ENCODE measurements around the gene PSMB3. TPM values are rescaled to one million over a fixed set of nuclear protein-coding genes. Genes with fewer than 3 reads are reported as not detected.

The PSMB3 gene
- polyA plus RNA-seq, 1 experiment: 234 TPM

- TF ChIP-seq, protein P1, sequence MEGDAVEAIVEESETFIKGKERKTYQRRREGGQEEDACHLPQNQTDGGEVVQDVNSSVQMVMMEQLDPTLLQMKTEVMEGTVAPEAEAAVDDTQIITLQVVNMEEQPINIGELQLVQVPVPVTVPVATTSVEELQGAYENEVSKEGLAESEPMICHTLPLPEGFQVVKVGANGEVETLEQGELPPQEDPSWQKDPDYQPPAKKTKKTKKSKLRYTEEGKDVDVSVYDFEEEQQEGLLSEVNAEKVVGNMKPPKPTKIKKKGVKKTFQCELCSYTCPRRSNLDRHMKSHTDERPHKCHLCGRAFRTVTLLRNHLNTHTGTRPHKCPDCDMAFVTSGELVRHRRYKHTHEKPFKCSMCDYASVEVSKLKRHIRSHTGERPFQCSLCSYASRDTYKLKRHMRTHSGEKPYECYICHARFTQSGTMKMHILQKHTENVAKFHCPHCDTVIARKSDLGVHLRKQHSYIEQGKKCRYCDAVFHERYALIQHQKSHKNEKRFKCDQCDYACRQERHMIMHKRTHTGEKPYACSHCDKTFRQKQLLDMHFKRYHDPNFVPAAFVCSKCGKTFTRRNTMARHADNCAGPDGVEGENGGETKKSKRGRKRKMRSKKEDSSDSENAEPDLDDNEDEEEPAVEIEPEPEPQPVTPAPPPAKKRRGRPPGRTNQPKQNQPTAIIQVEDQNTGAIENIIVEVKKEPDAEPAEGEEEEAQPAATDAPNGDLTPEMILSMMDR (IDR thresholded peaks at IDR 0.05; ENCODE audit: low read depth, low read length): no peak
- Histone ChIP-seq H3K9me3 (ENCODE audit: control insufficient read depth, insufficient read depth, low read length) (no peaks in the 10 kb centered on the region; the same call in 1 of the 2 replicates), H3K4me3 (ENCODE audit: low read depth, low read length) (no peak overlapping the region), H3K27me3 (ENCODE audit: control insufficient read depth, insufficient read depth, low read length) (no peaks in the 10 kb centered on the region), H3K27ac (ENCODE audit: low read depth, low read length) (no peak overlapping the region)
- no peak for DNase-seq (ENCODE audit: low read depth, low spot score)
- POLR2A ChIA-PET: no interaction called here
- CTCF ChIA-PET: interaction anchor here (1.2 kb wide), 1 partner anchor 8 kb away, joined by 3 read pairs; no protein-coding TSS in a partner anchor
These were observed 24.8 kb upstream of the PSMB3 start for GRCh38 chr17:38727736-38728135.

GRCh38 chr17:38728290-38728831 is 24.2 kb upstream of the PSMB3 start:
- ChIA-PET CTCF (interaction anchor here (0.9 kb wide), 2 partner anchors 23 to 60 kb away, joined by 3 read pairs; partner anchors contain the start of gene MLLT6), POLR2A (interaction anchor here (0.5 kb wide), 1 partner anchor 94 kb away, joined by 6 read pairs; no protein-coding TSS in a partner anchor)
- Histone ChIP-seq H3K27ac (ENCODE audit: low read depth, low read length) (no peak overlapping the region), H3K9me3 (ENCODE audit: control insufficient read depth, insufficient read depth, low read length) (no peaks in the 10 kb centered on the region; the same call in 1 of the 2 replicates), H3K27me3 (ENCODE audit: control insufficient read depth, insufficient read depth, low read length) (no peaks in the 10 kb centered on the region), H3K4me3 (ENCODE audit: low read depth, low read length) (no peak overlapping the region)
- TF ChIP-seq, protein P1 (IDR thresholded peaks at IDR 0.05; ENCODE audit: low read depth, low read length): no peak
- DNase-seq (ENCODE audit: low read depth, low spot score): no peak

- CTCF ChIA-PET: interaction anchor here (0.6 to 0.9 kb wide), 4 partner anchors 24 to 58 kb away, joined by 3 to 6 read pairs (median 4); partner anchors contain the start of gene MLLT6
- H3K9me3 ChIP-seq (ENCODE audit: control insufficient read depth, insufficient read depth, low read length): no peaks in the 10 kb centered on the region; the same call in 1 of the 2 replicates
- TF ChIP-seq, protein P1 (IDR thresholded peaks at IDR 0.05; ENCODE audit: low read depth, low read length): no peak
- H3K4me3 ChIP-seq (ENCODE audit: low read depth, low read length): peak overlapping the region; percentile 63
- no peak for DNase-seq (ENCODE audit: low read depth, low spot score)
- H3K27me3 ChIP-seq (ENCODE audit: control insufficient read depth, insufficient read depth, low read length): no peaks in the 10 kb centered on the region
- POLR2A ChIA-PET: no interaction called here
- H3K27ac ChIP-seq (ENCODE audit: low read depth, low read length): no peak overlapping the region
These were observed 23.1 kb upstream of the PSMB3 start for GRCh38 chr17:38729368-38729885.

- peak; percentile 37 for DNase-seq (ENCODE audit: low read depth, low spot score)
- Histone ChIP-seq H3K4me3 (ENCODE audit: low read depth, low read length) (peak within 1 kb of the TSS; percentile 76), H3K27ac (ENCODE audit: low read depth, low read length) (peak within 1 kb of the TSS; percentile 65), H3K9me3 (ENCODE audit: control insufficient read depth, insufficient read depth, low read length) (no peaks in the 10 kb centered on the region; the same call in 1 of the 2 replicates), H3K27me3 (ENCODE audit: control insufficient read depth, insufficient read depth, low read length) (no peaks in the 10 kb centered on the region)
- TF ChIP-seq, protein P1 (IDR thresholded peaks at IDR 0.05; ENCODE audit: low read depth, low read length): peak; percentile 40
- ChIA-PET CTCF (interaction anchor here (0.6 to 1.4 kb wide), 2 partner anchors 13 to 21 kb away, joined by 3 to 5 read pairs; no protein-coding TSS in a partner anchor), POLR2A (no interaction called here)
These were observed 22.5 kb upstream of the PSMB3 start, which contains the start of gene CISD3 for GRCh38 chr17:38729886-38730525. TSS of gene CISD3 (plus strand) at chr17:38730341. CDS start at chr17:38730359, 18 bp downstream.
